IPS DF 6.9 (cell line): ENCODE data around the gene FSTL1.
A peak's percentile ranks its signal among the peaks of the same experiment; 100 is the strongest.

Experiments used
- DNase-seq: peaks from one replicate; pipeline ENCODE4 v3.0.0-alpha.2; 2013; ENCODE audit warnings: low read depth, low spot score
- H3K27ac ChIP-seq: one replicate; pipeline ENCODE4 v1.5.1; 2013; ENCODE audit warnings: low read length, control low read depth
- H3K27me3 ChIP-seq: 2 replicates; pipeline ENCODE4 v1.6.1; 2013; ENCODE audit warnings: mild to moderate bottlenecking, low read length; ENCODE audit not compliant: control insufficient read depth, insufficient read depth
- H3K36me3 ChIP-seq: 2 replicates; pipeline ENCODE4 v1.6.1; 2013; ENCODE audit warnings: low read length; ENCODE audit not compliant: control insufficient read depth, insufficient read depth
- H3K4me1 ChIP-seq: 2 replicates; pipeline ENCODE4 v1.6.1; 2013; ENCODE audit warnings: low read length; ENCODE audit not compliant: control insufficient read depth, insufficient read depth
- H3K4me3 ChIP-seq: 2 replicates; pipeline ENCODE4 v1.5.1; 2013; ENCODE audit warnings: mild to moderate bottlenecking, low read length
- H3K9me3 ChIP-seq: 2 replicates; pipeline ENCODE4 v1.6.1; 2013; ENCODE audit warnings: low read length, inconsistent platforms; ENCODE audit not compliant: control insufficient read depth, insufficient read depth
- whole genome bisulfite sequencing: extraction: QIAGEN DNeasy Blood & Tissue Kit; methylation state at CpG from one replicate; pipeline ENCODE4 v1.1.7; 2013; ENCODE audit warnings: mixed read lengths, missing lambda C conversion rate; ENCODE audit not compliant: insufficient read length, insufficient coverage; 5-methylcytosine and 5-hydroxymethylcytosine counted together

Gene FSTL1

GRCh38 chr3:120450600-120451271 is at the start of gene FSTL1:
FSTL1 (minus strand) TSS chr3:120450992; CDS start chr3:120450746, 246 bp downstream.
- peaks cover 8% of the 10 kb centered on the region; the same call in 1 of the 2 replicates for H3K4me1 ChIP-seq
- no peak for DNase-seq
- no peak within 1 kb of the TSS for H3K27ac ChIP-seq
- WGBS, result no CpG with 5 or more reads among the region's 78 CpGs
- H3K36me3 ChIP-seq, result no peaks in the 10 kb centered on the region
- H3K9me3 ChIP-seq, result no peaks in the 10 kb centered on the region
- no peaks in the 10 kb centered on the region for H3K27me3 ChIP-seq
- H3K4me3 ChIP-seq, result peak within 1 kb of the TSS; percentile 83

GRCh38 chr3:120498556-120499346 is 48.0 kb upstream of the FSTL1 start:
- Histone ChIP-seq H3K4me3 (no peak overlapping the region), H3K27me3 (no peaks in the 10 kb centered on the region), H3K36me3 (no peaks in the 10 kb centered on the region), H3K4me1 (no peaks in the 10 kb centered on the region; the same call in 1 of the 2 replicates), H3K9me3 (no peaks in the 10 kb centered on the region; the same call in 1 of the 2 replicates), H3K27ac (no peak overlapping the region)
- DNase-seq, result no peak
- WGBS, result 100% methylated on average over 1 of the region's 2 CpGs

GRCh38 chr3:120497818-120498217 is 47.0 kb upstream of the FSTL1 start:
- WGBS, result no CpG with 5 or more reads among the region's 2 CpGs
- DNase-seq, result no peak
- H3K36me3 ChIP-seq, result no peaks in the 10 kb centered on the region
- H3K4me3 ChIP-seq, result no peak overlapping the region
- no peaks in the 10 kb centered on the region for H3K27me3 ChIP-seq
- no peaks in the 10 kb centered on the region; the same call in 1 of the 2 replicates for H3K4me1 ChIP-seq
- H3K9me3 ChIP-seq, result no peaks in the 10 kb centered on the region; the same call in 1 of the 2 replicates
- no peak overlapping the region for H3K27ac ChIP-seq

- Histone ChIP-seq H3K27me3 (no peaks in the 10 kb centered on the region), H3K4me1 (no peaks in the 10 kb centered on the region; the same call in 1 of the 2 replicates), H3K9me3 (no peaks in the 10 kb centered on the region; the same call in 1 of the 2 replicates), H3K36me3 (no peaks in the 10 kb centered on the region), H3K27ac (no peak overlapping the region), H3K4me3 (no peak overlapping the region)
- no CpG with 5 or more reads among the region's 3 CpGs for WGBS
- DNase-seq, result no peak
Observed at GRCh38 chr3:120497336-120497735, 46.5 kb upstream of the FSTL1 start.

- H3K36me3 ChIP-seq, result no peaks in the 10 kb centered on the region
- no CpG with 5 or more reads among the region's 3 CpGs for WGBS
- H3K27me3 ChIP-seq, result no peaks in the 10 kb centered on the region
- no peak for DNase-seq
- H3K9me3 ChIP-seq, result no peaks in the 10 kb centered on the region; the same call in 1 of the 2 replicates
- no peak overlapping the region for H3K4me3 ChIP-seq
- no peak overlapping the region for H3K27ac ChIP-seq
- no peaks in the 10 kb centered on the region; the same call in 1 of the 2 replicates for H3K4me1 ChIP-seq
Observed at GRCh38 chr3:120496278-120497002, 45.6 kb upstream of the FSTL1 start.

GRCh38 chr3:120495809-120496208 is 45.0 kb upstream of the FSTL1 start:
- no peaks in the 10 kb centered on the region; the same call in 1 of the 2 replicates for H3K9me3 ChIP-seq
- WGBS, result no CpG with 5 or more reads among the region's 2 CpGs
- H3K4me3 ChIP-seq, result no peak overlapping the region

GRCh38 chr3:120492103-120492502 is 41.3 kb upstream of the FSTL1 start:
- DNase-seq, result no peak
- Histone ChIP-seq H3K4me1 (no peaks in the 10 kb centered on the region), H3K9me3 (no peaks in the 10 kb centered on the region; the same call in 1 of the 2 replicates), H3K27me3 (no peaks in the 10 kb centered on the region), H3K27ac (no peak overlapping the region), H3K4me3 (no peak overlapping the region), H3K36me3 (no peaks in the 10 kb centered on the region)
- WGBS, result no CpG with 5 or more reads among the region's 5 CpGs

More at GRCh38 chr3:120495809-120496208, 45.0 kb upstream of the FSTL1 start:
- Histone ChIP-seq H3K36me3 (no peaks in the 10 kb centered on the region), H3K4me1 (no peaks in the 10 kb centered on the region; the same call in 1 of the 2 replicates), H3K27ac (no peak overlapping the region), H3K27me3 (no peaks in the 10 kb centered on the region)
- no peak for DNase-seq

GRCh38 chr3:120489421-120489820 is 38.6 kb upstream of the FSTL1 start:
- H3K9me3 ChIP-seq, result no peaks in the 10 kb centered on the region; the same call in 1 of the 2 replicates
- no peak overlapping the region for H3K4me3 ChIP-seq
- H3K4me1 ChIP-seq, result no peaks in the 10 kb centered on the region
- H3K27ac ChIP-seq, result no peak overlapping the region
- no peaks in the 10 kb centered on the region for H3K36me3 ChIP-seq
- DNase-seq, result no peak
- H3K27me3 ChIP-seq, result no peaks in the 10 kb centered on the region
- no CpG with 5 or more reads among the region's 2 CpGs for WGBS

- H3K36me3 ChIP-seq, result no peaks in the 10 kb centered on the region
Observed at GRCh38 chr3:120488296-120488695, 37.5 kb upstream of the FSTL1 start.

GRCh38 chr3:120487191-120487650 is 36.4 kb upstream of the FSTL1 start:
- Histone ChIP-seq H3K4me3 (no peak overlapping the region), H3K4me1 (no peaks in the 10 kb centered on the region), H3K27me3 (no peaks in the 10 kb centered on the region), H3K36me3 (no peaks in the 10 kb centered on the region), H3K27ac (no peak overlapping the region), H3K9me3 (no peaks in the 10 kb centered on the region)
- no peak for DNase-seq
- WGBS, result no CpG with 5 or more reads among the region's 3 CpGs

More at GRCh38 chr3:120488296-120488695, 37.5 kb upstream of the FSTL1 start:
- Histone ChIP-seq H3K9me3 (no peaks in the 10 kb centered on the region), H3K27ac (no peak overlapping the region), H3K4me1 (no peaks in the 10 kb centered on the region), H3K27me3 (no peaks in the 10 kb centered on the region), H3K4me3 (no peak overlapping the region)
- WGBS, result no CpG with 5 or more reads among the region's 3 CpGs
- no peak for DNase-seq
